Measurements from ENCODE around the gene DLG2. TPM values are rescaled to one million over a fixed set of nuclear protein-coding genes. Genes with fewer than 3 reads are reported as not detected.

Gene DLG2
- total and polyA plus RNA-seq, 2 of the 4 experiments (the other 2 are of a cell fraction): 0.31 to 0.36 TPM

- TF ChIP-seq CHD1 (IDR thresholded peaks at IDR 0.05; ENCODE audit: low read depth, low read length) (no peak), CTCF (conservative IDR thresholded peaks at IDR 0.05; ENCODE audit: low read depth, low read length) (no peak), BHLHE40 (IDR thresholded peaks at IDR 0.05; ENCODE audit: low read depth, low read length) (no peak), CEBPB (IDR thresholded peaks at IDR 0.05; ENCODE audit: low read depth, low read length) (no peak), RFX5 (IDR thresholded peaks at IDR 0.05; ENCODE audit: low read depth, low read length) (no peak), MAFK (IDR thresholded peaks at IDR 0.05; ENCODE audit: low read depth, low read length) (no peak), RAD21 (IDR thresholded peaks at IDR 0.05; ENCODE audit: low read length) (no peak), NFE2L2 (IDR thresholded peaks at IDR 0.05; ENCODE audit: low read depth, low read length) (no peak)
- TF ChIP-seq, protein P1, sequence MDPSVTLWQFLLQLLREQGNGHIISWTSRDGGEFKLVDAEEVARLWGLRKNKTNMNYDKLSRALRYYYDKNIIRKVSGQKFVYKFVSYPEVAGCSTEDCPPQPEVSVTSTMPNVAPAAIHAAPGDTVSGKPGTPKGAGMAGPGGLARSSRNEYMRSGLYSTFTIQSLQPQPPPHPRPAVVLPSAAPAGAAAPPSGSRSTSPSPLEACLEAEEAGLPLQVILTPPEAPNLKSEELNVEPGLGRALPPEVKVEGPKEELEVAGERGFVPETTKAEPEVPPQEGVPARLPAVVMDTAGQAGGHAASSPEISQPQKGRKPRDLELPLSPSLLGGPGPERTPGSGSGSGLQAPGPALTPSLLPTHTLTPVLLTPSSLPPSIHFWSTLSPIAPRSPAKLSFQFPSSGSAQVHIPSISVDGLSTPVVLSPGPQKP (IDR thresholded peaks at IDR 0.05; ENCODE audit: borderline replicate concordance, low read depth, low read length): no peak
- Histone ChIP-seq H3K56ac (ENCODE audit: extremely low read depth, insufficient read depth, low read length) (no peak overlapping the region), H4K5ac (ENCODE audit: low read depth, low read length) (no peak overlapping the region), H3K4ac (ENCODE audit: low read depth, low read length) (no peak overlapping the region), H2BK20ac (ENCODE audit: low read depth, low read length) (no peak overlapping the region), H2BK15ac (ENCODE audit: low read depth, low read length) (no peak overlapping the region), H3K4me3 (ENCODE audit: insufficient read depth, low read depth, low read length) (no peak overlapping the region), H3K9me1 (ENCODE audit: insufficient read depth, low read length) (no peaks in the 10 kb centered on the region), H2BK120ac (ENCODE audit: low read depth, low read length) (no peak overlapping the region), H3K9me3 (ENCODE audit: control insufficient read depth, insufficient read depth, low read length) (no peaks in the 10 kb centered on the region), H3K23ac (ENCODE audit: low read depth, low read length) (no peak overlapping the region), H3K14ac (replicated peaks; ENCODE audit: low read depth, low read length) (no peak overlapping the region), H3K27me3 (ENCODE audit: control insufficient read depth, insufficient read depth, low read length) (no peaks in the 10 kb centered on the region), H3K4me2 (ENCODE audit: low read depth, low read length) (no peak overlapping the region), H2BK5ac (ENCODE audit: low read depth, low read length, poor library complexity, severe bottlenecking) (no peak overlapping the region), H3K18ac (ENCODE audit: low read depth, low read length) (no peak overlapping the region), H4K20me1 (ENCODE audit: insufficient read depth, low read length) (no peaks in the 10 kb centered on the region), H3K27ac (ENCODE audit: insufficient read depth, low read length) (no peak overlapping the region), H3K4me1 (ENCODE audit: control insufficient read depth, insufficient read depth, low read length) (peaks cover 1% of the 10 kb centered on the region; the same call in 1 of the 2 replicates), H4K91ac (ENCODE audit: insufficient read depth, low read depth, low read length) (no peak overlapping the region), H2AK9ac (replicated peaks; ENCODE audit: low read depth, low read length, poor library complexity) (no peak overlapping the region), H2AK5ac (ENCODE audit: low read depth, low read length) (no peak overlapping the region), H3K79me1 (ENCODE audit: low read depth in 1 of 2, low read length in 2 of 2) (no peaks in the 10 kb centered on the region), H2AFZ (replicated peaks; ENCODE audit: low read length, poor library complexity) (no peak overlapping the region), H3K9ac (ENCODE audit: low read depth, low read length) (no peak overlapping the region), H3K36me3 (ENCODE audit: control insufficient read depth, insufficient read depth, low read length) (no peaks in the 10 kb centered on the region), H4K8ac (ENCODE audit: low read depth in 2 of 2, low read length in 2 of 2) (no peak overlapping the region)
- in situ Hi-C loops (cut with MboI; ENCODE audit: low sequenced_read_pairs) (no loop called here), dilution Hi-C loops (cut with HindIII; ENCODE audit: low sequenced_read_pairs, unreplicated experiment) (no loop called here), intact Hi-C loops (cut with micrococcal nuclease) (no loop called here)
- DNase-seq (no peak), ATAC-seq (ENCODE audit: low read depth) (no peak)
- POLR2A ChIA-PET (ENCODE audit: unreplicated experiment): no interaction called here
- BruUV-seq (replicated peaks): no TSS peak
- WGBS, 2 experiments (ENCODE audit: extremely low coverage in 2 of 2, insufficient read length in 1 of 2): no CpG with 5 or more reads among the region's 6 CpGs
- CTCF ChIA-PET: no interaction called here
Observed at GRCh38 chr11:85171648-85172257, 455.4 kb downstream of the DLG2 start.

Measured in IMR-90 (cell line).